RWPE1 (cell line): ENCODE results near the gene CER1.

Experiments
- CTCF ChIA-PET: fragments of 350-600 bp; sonication (Branson Sonifier 250); formaldehyde crosslinking; extraction: SDS; loops from one replicate; lab custom pipeline; 2021; lab: Yijun Ruan, JAX
- POLR2A ChIA-PET: fragments of 400-600 bp; formaldehyde crosslinking; extraction: SDS; loops from one replicate; lab custom pipeline; 2020; ENCODE audit warnings: antibody characterized with exemption; ENCODE audit not compliant: low non-redundant PET; lab: Yijun Ruan, JAX
- DNase-seq: peaks from one replicate; pipeline ENCODE4 v3.0.0; 2012; ENCODE audit warnings: low spot score
- H3K27ac ChIP-seq: fragments of 450-650 bp; 2 replicates; pipeline ENCODE4 v1.5.1; 2017
- TF ChIP-seq, protein P1 (sequence below): fragments of 450-650 bp; conservative IDR thresholded peaks from 2 replicates; pipeline ENCODE4 v1.5.1; 2017; ENCODE audit warnings: low read depth, mild to moderate bottlenecking

The CER1 gene

DNA sequence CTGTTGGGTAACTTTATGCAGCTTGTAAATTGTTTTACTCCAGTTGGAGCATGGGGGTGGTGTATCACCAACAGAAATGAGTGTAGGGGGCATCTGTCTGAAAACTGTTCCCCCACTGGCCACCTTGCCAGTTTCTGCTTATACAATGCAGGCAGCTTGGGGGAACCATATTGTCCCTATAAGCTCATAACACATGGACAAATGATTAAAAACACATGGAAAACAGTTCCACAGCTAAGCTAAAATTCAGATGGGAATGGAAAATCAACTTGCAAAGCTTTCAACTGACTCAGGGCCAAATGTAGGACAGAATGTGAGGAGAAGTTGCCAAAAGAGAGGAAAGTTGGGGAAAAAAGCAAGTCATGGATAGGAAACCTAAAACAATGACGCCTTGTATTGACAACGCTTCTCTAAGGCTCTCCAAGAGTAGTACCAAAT is 7.9 kb upstream of the CER1 start:
- POLR2A ChIA-PET: no interaction called here
- DNase-seq: no peak
- CTCF ChIA-PET: interaction anchor here (1.0 kb wide), 1 partner anchor 38 kb away, joined by 3 read pairs; no protein-coding TSS in a partner anchor

DNA sequence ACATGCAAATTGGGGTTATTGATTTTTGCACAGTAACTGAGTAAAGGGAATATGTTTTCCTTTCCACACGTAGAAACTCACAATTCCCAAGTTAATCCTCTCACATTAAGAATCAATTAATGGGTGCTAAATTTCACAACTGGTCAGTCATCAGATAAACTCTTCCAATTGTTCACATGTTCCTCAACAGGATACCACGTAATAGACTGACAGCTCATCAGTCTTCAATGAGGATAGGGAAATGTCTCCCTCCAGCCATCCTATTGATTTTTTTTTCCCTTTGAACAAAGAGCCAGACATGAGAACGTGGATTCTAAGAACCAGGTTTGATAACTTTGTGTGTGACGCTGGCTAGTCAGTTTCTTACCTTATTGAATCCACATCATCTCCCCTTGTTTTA is 768 bp upstream of the CER1 start:
- TF ChIP-seq, protein P1, sequence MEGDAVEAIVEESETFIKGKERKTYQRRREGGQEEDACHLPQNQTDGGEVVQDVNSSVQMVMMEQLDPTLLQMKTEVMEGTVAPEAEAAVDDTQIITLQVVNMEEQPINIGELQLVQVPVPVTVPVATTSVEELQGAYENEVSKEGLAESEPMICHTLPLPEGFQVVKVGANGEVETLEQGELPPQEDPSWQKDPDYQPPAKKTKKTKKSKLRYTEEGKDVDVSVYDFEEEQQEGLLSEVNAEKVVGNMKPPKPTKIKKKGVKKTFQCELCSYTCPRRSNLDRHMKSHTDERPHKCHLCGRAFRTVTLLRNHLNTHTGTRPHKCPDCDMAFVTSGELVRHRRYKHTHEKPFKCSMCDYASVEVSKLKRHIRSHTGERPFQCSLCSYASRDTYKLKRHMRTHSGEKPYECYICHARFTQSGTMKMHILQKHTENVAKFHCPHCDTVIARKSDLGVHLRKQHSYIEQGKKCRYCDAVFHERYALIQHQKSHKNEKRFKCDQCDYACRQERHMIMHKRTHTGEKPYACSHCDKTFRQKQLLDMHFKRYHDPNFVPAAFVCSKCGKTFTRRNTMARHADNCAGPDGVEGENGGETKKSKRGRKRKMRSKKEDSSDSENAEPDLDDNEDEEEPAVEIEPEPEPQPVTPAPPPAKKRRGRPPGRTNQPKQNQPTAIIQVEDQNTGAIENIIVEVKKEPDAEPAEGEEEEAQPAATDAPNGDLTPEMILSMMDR: no peak
- H3K27ac ChIP-seq: no peak overlapping the region
- ChIA-PET CTCF (no interaction called here), POLR2A (no interaction called here)
- DNase-seq: no peak

More for the DNA sequence above, 7.9 kb upstream of the CER1 start:
- H3K27ac ChIP-seq: no peak overlapping the region
- TF ChIP-seq, protein P1: no peak

DNA sequence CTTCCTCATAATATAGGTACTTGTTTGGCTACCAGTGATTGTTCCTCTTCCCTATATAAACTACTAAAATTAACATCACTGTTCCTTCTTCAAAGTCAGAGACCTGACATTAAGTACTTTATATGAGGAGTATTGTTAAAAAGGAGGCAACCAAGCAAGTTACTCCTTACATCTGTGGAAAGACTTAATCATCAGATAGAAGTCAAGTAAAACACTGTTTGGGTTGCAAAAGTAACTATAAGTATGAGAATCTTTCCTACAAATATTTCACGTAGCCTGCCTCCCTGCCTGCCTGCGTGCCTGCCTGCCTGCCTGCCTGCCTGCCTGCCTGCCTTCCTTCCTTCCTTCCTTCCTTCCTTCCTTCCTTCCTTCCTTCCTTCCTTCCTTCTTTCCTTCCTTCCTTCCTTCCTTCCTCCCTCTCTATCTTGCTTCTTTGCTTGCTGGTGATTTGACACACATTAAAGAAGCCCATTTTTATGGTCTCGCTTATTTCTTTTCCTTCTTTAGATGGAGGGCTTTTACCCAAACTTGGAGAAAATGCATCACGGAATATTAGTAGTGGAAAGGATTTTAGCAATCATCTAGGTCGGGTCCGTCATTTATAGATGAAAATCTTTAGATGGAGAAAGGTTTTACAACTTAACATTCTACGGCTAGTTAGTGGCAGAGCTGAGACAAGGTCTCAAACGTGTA is 3.2 kb downstream of the CER1 start:
- ChIA-PET CTCF (no interaction called here), POLR2A (no interaction called here)
- DNase-seq: no peak
- no peak overlapping the region for H3K27ac ChIP-seq
- TF ChIP-seq, protein P1: no peak

DNA sequence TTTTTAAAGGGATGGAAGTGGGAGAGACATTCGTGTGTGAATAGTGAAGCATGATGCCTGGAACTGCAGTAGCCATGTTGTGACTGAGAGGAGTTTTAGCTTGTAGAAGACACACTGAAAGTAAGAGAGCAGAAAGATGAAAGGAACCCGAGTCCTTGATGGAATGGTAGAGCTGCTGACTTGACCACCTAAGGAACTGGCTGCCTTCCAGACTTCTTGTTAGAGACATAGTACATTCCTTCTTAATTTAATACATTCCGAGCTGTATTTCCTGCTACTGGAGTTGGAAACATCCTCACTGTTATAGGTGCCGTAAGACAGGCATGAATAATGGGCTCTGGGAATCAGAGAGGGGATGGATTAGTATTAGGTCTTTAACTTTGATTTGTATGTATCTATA is 7.4 kb downstream of the CER1 start:
- TF ChIP-seq, protein P1: no peak
- no peak for DNase-seq
- CTCF ChIA-PET: interaction anchor here (0.6 kb wide), 1 partner anchor 62 kb away, joined by 3 read pairs; no protein-coding TSS in a partner anchor
- POLR2A ChIA-PET: no interaction called here
- H3K27ac ChIP-seq: no peak overlapping the region

DNA sequence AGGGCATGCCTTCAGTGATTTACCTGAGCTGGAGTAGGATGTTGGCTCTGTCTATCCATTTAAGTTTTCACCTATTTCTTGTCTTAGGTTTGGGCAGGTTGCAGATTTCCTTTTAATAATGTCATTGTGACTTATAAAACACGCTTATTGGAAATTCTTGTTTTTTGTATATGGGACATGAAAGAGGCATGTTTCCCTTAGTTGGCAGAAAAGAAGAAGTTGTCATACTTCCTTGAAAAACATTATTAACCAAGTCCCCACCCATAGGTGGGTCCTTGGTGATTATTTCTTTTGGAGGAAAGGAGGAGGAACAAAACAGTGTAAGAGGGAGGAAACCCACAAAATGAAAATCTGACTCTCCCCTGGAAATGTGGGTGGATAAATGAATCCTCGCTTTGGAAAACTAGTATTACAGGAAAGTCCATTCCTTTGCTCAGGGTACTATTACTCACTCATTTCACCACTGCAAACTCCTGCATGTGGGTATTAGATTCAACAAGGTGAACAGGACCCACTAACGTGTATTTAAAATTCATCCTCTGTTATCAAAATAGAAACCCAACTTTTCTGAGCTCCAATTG is 9.3 kb downstream of the CER1 start:
- DNase-seq: peak; percentile 14
- TF ChIP-seq, protein P1: no peak

DNA sequence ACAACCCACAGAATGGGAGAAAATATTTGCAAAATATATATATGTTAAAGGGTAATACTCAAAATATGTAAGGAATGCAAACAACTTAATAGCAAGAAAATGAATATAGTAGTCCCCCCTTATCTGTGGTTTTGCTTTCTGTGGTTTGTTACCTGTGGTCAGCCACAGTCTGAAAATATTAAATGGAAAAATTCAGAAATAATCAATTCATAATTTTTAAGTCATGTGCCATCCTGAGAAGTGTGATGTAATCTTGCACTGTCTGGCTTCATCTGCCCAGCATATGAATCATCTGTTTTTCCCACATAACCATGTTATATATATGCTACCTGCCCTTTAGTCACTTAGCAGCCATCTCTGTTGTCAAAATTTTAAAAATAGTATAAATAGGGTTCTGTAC is 11.7 kb downstream of the CER1 start:
- CTCF ChIA-PET: no interaction called here
- DNase-seq: peak; percentile 8
- POLR2A ChIA-PET: no interaction called here
- TF ChIP-seq, protein P1: no peak
- H3K27ac ChIP-seq: no peak overlapping the region

More for the DNA sequence above, 9.3 kb downstream of the CER1 start:
- ChIA-PET POLR2A (no interaction called here), CTCF (interaction anchor here (0.6 kb wide), 1 partner anchor 19 kb away, joined by 4 read pairs; no protein-coding TSS in a partner anchor)
- no peak overlapping the region for H3K27ac ChIP-seq
